Stimulated activated CD8-positive, alpha-beta memory T cell treated with anti-CD3 and anti-CD28 coated beads, Interleukin-7, amount 100 ng/mL, for 48 hours (primary cell): ENCODE measurements around the gene ARRDC5.
"Not testable (repeated sequence)": the region's sequence is repeated elsewhere in the genome, so short reads cannot be mapped to it uniquely, and the experiment has no call there.

ENCODE experiments used
- DNase-seq, 2 donors: peaks; one replicate each; pipeline ENCODE4 v3.0.0-alpha.2; 2020; ENCODE audit warnings: low read depth in 1 of 2; ENCODE audit errors: extremely low read depth in 1 of 2

ARRDC5 gene

GRCh38 chr19:4902796-4903195 lies at the start of gene ARRDC5:
Gene ARRDC5 (minus strand): TSS chr19:4902896. CDS start chr19:4902825, 71 bp downstream.
- no peak for DNase-seq

GRCh38 chr19:4951656-4952055 lies 49.0 kb upstream of the ARRDC5 start:
- no peak for DNase-seq

GRCh38 chr19:4950650-4951049 lies 48.0 kb upstream of the ARRDC5 start:
- DNase-seq = not testable (repeated sequence)

GRCh38 chr19:4941638-4942169 lies 39.0 kb upstream of the ARRDC5 start:
- not testable (repeated sequence) for DNase-seq

- no peak for DNase-seq
These were observed 36.8 kb upstream of the ARRDC5 start for GRCh38 chr19:4939466-4939865.

- DNase-seq = not testable (repeated sequence)
These were observed 35.8 kb upstream of the ARRDC5 start for GRCh38 chr19:4938461-4938860.

GRCh38 chr19:4937060-4937459 lies 34.4 kb upstream of the ARRDC5 start:
- no peak for DNase-seq

GRCh38 chr19:4935444-4935843 lies 32.7 kb upstream of the ARRDC5 start:
- DNase-seq = no peak

GRCh38 chr19:4933528-4933927 lies 30.8 kb upstream of the ARRDC5 start:
- no peak for DNase-seq

- no peak for DNase-seq
These were observed 30.0 kb upstream of the ARRDC5 start for GRCh38 chr19:4932711-4933110.

- DNase-seq = peak in 1 of 2 donors; percentile 14
These were observed 28.0 kb upstream of the ARRDC5 start for GRCh38 chr19:4930664-4931063.

GRCh38 chr19:4929186-4929585 lies 26.5 kb upstream of the ARRDC5 start:
- DNase-seq = no peak

- DNase-seq = no peak
These were observed 20.6 kb upstream of the ARRDC5 start for GRCh38 chr19:4923276-4923747.

GRCh38 chr19:4922530-4923275 lies 20.0 kb upstream of the ARRDC5 start:
- DNase-seq = no peak

- peak in 1 of 2 donors; percentile 11 for DNase-seq
These were observed 13.8 kb upstream of the ARRDC5 start for GRCh38 chr19:4916292-4917082.

- peak in 1 of 2 donors; percentile 72 for DNase-seq
These were observed 12.2 kb upstream of the ARRDC5 start for GRCh38 chr19:4914736-4915501.

- DNase-seq = peak in 1 of 2 donors; percentile 45
These were observed 11.5 kb upstream of the ARRDC5 start for GRCh38 chr19:4913996-4914735.

GRCh38 chr19:4911786-4912672 lies 9.3 kb upstream of the ARRDC5 start:
- DNase-seq = peak in 1 of 2 donors; percentile 63

- no peak for DNase-seq
These were observed 8.6 kb upstream of the ARRDC5 start for GRCh38 chr19:4911314-4911713.
